Measurements from ENCODE around the gene CSNK1G2.
A peak's percentile ranks its signal among the peaks of the same experiment; 100 is the strongest.

CSNK1G2 gene

DNA sequence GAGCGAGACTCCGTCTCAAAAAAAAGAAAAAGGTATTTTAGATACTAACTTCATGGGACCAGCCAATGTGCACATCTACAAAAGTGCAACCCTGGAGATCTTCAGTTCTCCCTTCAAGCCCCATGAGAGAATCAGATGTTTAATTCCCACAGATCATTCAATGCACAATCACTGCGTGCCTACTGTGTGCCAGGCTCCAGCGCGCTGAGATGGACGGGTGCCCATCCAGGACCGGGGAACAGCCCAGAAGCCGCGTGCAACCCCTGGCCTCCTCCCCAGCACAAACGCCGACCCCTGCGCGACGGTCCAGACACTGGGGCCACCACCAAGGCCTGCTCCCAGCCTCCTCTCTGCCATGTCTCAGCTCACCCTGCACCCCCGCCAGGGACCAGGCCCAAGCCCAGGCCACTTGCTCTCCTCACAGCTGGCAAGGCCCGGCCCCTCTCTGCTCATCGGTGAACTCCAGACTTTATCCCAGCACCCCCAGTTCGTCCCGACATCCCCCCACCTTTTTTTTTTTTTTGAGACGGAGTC lies 69.2 kb downstream of the CSNK1G2 start:
- H3K79me1 ChIP-seq (ENCODE audit: low read length) = peaks cover 2% of the 10 kb centered on the region
- no peaks in the 10 kb centered on the region for H3K27me3 ChIP-seq (ENCODE audit: insufficient read depth, low read length, poor library complexity)
- no peak overlapping the region for H2AK5ac ChIP-seq (ENCODE audit: low read length)
- no CpG with 5 or more reads among the region's 20 CpGs for WGBS (ENCODE audit: extremely low coverage, insufficient coverage, low lambda C conversion rate)
- no peaks in the 10 kb centered on the region for H3K4me1 ChIP-seq (ENCODE audit: control insufficient read depth, low read depth, low read length)
- no peak overlapping the region for H2BK120ac ChIP-seq (ENCODE audit: low read depth, low read length)
- H3K36me3 ChIP-seq (ENCODE audit: control insufficient read depth, insufficient read depth, low read length) = no peaks in the 10 kb centered on the region
- no peak overlapping the region for H3K4me3 ChIP-seq (ENCODE audit: low read length)
- H3K27ac ChIP-seq (ENCODE audit: low read depth, low read length) = no peak overlapping the region
- no peak overlapping the region for H3K18ac ChIP-seq (ENCODE audit: low read length)
- no peak overlapping the region for H2BK5ac ChIP-seq (ENCODE audit: low read length)
- H3K79me2 ChIP-seq (ENCODE audit: control insufficient read depth, insufficient read depth, low read length) = no peaks in the 10 kb centered on the region
- no peak overlapping the region for H3K56ac ChIP-seq (ENCODE audit: low read length)
- no peak overlapping the region for H3K9ac ChIP-seq (ENCODE audit: low read length)
- no peak overlapping the region for H2BK15ac ChIP-seq (replicated peaks; ENCODE audit: low read depth)
- no peak overlapping the region for H3K4ac ChIP-seq (ENCODE audit: low read depth, low read length)
- H3K23ac ChIP-seq (ENCODE audit: low read length) = no peak overlapping the region
- H3K4me2 ChIP-seq (ENCODE audit: low read length) = no peak overlapping the region
- no peak overlapping the region for H4K5ac ChIP-seq (ENCODE audit: low read length)
- DNase-seq = no peak
- no peak overlapping the region for H4K8ac ChIP-seq (ENCODE audit: low read depth, low read length)

DNA sequence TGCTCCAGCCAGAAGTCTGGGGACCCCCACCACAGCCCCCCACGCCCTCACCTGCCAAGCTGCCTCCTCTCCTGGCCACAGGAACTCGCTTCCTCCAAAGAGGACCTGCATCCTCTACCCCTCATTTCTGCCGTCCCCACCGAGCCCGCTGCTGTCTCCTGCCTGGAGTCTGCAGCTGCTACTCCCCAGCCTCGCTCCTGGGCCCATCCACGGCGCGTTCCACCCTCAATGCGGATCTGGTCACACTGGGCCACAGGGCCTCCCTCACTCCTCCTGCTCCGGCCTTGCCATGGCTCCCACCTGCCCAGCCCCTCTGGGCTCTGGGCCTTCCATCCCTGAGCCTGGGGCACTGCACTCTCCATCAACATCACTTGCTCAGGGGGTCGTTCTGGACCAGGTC lies 70.2 kb downstream of the CSNK1G2 start:
- DNase-seq = no peak
- no peak overlapping the region for H3K18ac ChIP-seq (ENCODE audit: low read length)
- no peak overlapping the region for H3K27ac ChIP-seq (ENCODE audit: low read depth, low read length)
- no peaks in the 10 kb centered on the region for H3K27me3 ChIP-seq (ENCODE audit: insufficient read depth, low read length, poor library complexity)
- H3K23ac ChIP-seq (ENCODE audit: low read length) = no peak overlapping the region
- no peak overlapping the region for H3K4me2 ChIP-seq (ENCODE audit: low read length)
- H3K79me1 ChIP-seq (ENCODE audit: low read length) = peaks cover 2% of the 10 kb centered on the region
- H3K4me1 ChIP-seq (ENCODE audit: control insufficient read depth, low read depth, low read length) = no peaks in the 10 kb centered on the region
- H4K5ac ChIP-seq (ENCODE audit: low read length) = no peak overlapping the region
- no CpG with 5 or more reads among the region's 12 CpGs for WGBS (ENCODE audit: extremely low coverage, insufficient coverage, low lambda C conversion rate)
- H4K8ac ChIP-seq (ENCODE audit: low read depth, low read length) = no peak overlapping the region
- H3K36me3 ChIP-seq (ENCODE audit: control insufficient read depth, insufficient read depth, low read length) = no peaks in the 10 kb centered on the region
- H3K9ac ChIP-seq (ENCODE audit: low read length) = no peak overlapping the region
- no peak overlapping the region for H2AK5ac ChIP-seq (ENCODE audit: low read length)
- H3K79me2 ChIP-seq (ENCODE audit: control insufficient read depth, insufficient read depth, low read length) = no peaks in the 10 kb centered on the region
- no peak overlapping the region for H3K4ac ChIP-seq (ENCODE audit: low read depth, low read length)
- no peak overlapping the region for H2BK120ac ChIP-seq (ENCODE audit: low read depth, low read length)
- H2BK5ac ChIP-seq (ENCODE audit: low read length) = no peak overlapping the region
- H2BK15ac ChIP-seq (replicated peaks; ENCODE audit: low read depth) = no peak overlapping the region
- no peak overlapping the region for H3K4me3 ChIP-seq (ENCODE audit: low read length)
- no peak overlapping the region for H3K56ac ChIP-seq (ENCODE audit: low read length)

DNA sequence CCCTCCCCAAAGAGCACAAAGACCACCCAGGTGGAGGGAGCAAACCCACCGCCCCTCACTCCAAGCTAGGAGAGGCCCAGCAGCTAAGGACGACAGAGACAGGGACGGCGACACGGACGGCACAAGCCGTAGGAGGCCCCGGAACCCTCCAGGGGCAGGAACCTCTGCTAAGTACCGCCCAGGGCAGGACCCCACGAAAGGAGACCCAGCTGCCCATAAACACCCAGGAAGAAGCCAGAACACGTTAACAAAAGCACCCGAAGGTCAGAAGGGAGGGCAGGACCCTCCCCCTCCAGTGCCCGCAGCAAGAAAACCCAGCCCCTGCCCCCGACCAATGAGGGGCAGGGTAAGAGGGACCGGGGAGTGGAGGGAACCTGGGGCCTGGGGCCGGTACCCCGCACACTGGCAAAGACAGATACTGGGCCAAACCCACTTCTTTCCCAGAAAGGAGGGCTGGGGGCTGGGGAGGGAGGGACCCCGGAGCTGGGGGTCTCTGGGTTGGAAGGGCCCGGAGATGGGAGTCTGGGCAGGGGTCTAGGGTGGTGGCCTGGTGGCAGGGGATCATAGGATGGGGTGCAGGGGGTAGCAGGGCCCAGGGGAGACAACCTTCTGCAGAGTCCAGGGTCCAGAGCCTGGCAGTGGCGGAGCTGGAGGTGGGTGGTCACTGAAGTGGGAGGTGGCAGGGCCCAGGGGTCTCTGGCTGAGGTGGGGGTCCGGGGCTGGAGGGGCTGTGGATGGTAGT lies 72.1 kb downstream of the CSNK1G2 start:
- WGBS (ENCODE audit: extremely low coverage, insufficient coverage, low lambda C conversion rate) = no CpG with 5 or more reads among the region's 21 CpGs
- no peak overlapping the region for H2AK5ac ChIP-seq (ENCODE audit: low read length)
- no peak overlapping the region for H4K5ac ChIP-seq (ENCODE audit: low read length)
- no peak overlapping the region for H3K4me3 ChIP-seq (ENCODE audit: low read length)
- H4K8ac ChIP-seq (ENCODE audit: low read depth, low read length) = no peak overlapping the region
- H3K18ac ChIP-seq (ENCODE audit: low read length) = no peak overlapping the region
- H3K4me2 ChIP-seq (ENCODE audit: low read length) = no peak overlapping the region
- H3K4me1 ChIP-seq (ENCODE audit: control insufficient read depth, low read depth, low read length) = no peaks in the 10 kb centered on the region
- H2BK120ac ChIP-seq (ENCODE audit: low read depth, low read length) = no peak overlapping the region
- H3K23ac ChIP-seq (ENCODE audit: low read length) = no peak overlapping the region
- no peaks in the 10 kb centered on the region for H3K36me3 ChIP-seq (ENCODE audit: control insufficient read depth, insufficient read depth, low read length)
- no peaks in the 10 kb centered on the region for H3K27me3 ChIP-seq (ENCODE audit: insufficient read depth, low read length, poor library complexity)
- no peak overlapping the region for H2BK15ac ChIP-seq (replicated peaks; ENCODE audit: low read depth)
- no peak for DNase-seq
- H3K56ac ChIP-seq (ENCODE audit: low read length) = no peak overlapping the region
- H3K27ac ChIP-seq (ENCODE audit: low read depth, low read length) = no peak overlapping the region
- H3K79me2 ChIP-seq (ENCODE audit: control insufficient read depth, insufficient read depth, low read length) = no peaks in the 10 kb centered on the region
- no peak overlapping the region for H2BK5ac ChIP-seq (ENCODE audit: low read length)
- H3K79me1 ChIP-seq (ENCODE audit: low read length) = peaks cover 2% of the 10 kb centered on the region
- no peak overlapping the region for H3K4ac ChIP-seq (ENCODE audit: low read depth, low read length)
- no peak overlapping the region for H3K9ac ChIP-seq (ENCODE audit: low read length)

DNA sequence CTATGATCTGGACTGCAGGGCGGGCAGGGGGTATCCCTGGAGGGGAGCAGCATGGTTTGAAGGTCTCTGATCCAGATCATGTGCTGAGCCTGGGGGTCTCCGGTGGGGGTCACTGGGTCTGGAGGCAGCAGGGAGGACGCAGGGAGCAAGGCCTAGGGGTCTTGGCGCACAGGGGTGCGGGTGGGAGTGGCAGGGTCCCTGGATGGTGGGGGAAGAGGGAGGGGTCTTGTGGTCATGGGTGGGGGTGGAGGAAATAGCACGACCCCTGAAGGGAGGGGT lies 72.7 kb downstream of the CSNK1G2 start:
- H4K8ac ChIP-seq (ENCODE audit: low read depth, low read length) = no peak overlapping the region
- H3K79me1 ChIP-seq (ENCODE audit: low read length) = peaks cover 2% of the 10 kb centered on the region
- H2BK120ac ChIP-seq (ENCODE audit: low read depth, low read length) = no peak overlapping the region
- no CpG with 5 or more reads among the region's 6 CpGs for WGBS (ENCODE audit: extremely low coverage, insufficient coverage, low lambda C conversion rate)
- H3K79me2 ChIP-seq (ENCODE audit: control insufficient read depth, insufficient read depth, low read length) = no peaks in the 10 kb centered on the region
- no peak overlapping the region for H3K4me3 ChIP-seq (ENCODE audit: low read length)
- H3K4me2 ChIP-seq (ENCODE audit: low read length) = no peak overlapping the region
- no peak overlapping the region for H3K4ac ChIP-seq (ENCODE audit: low read depth, low read length)
- no peak overlapping the region for H2AK5ac ChIP-seq (ENCODE audit: low read length)
- H3K4me1 ChIP-seq (ENCODE audit: control insufficient read depth, low read depth, low read length) = no peaks in the 10 kb centered on the region
- H3K27ac ChIP-seq (ENCODE audit: low read depth, low read length) = no peak overlapping the region
- H3K36me3 ChIP-seq (ENCODE audit: control insufficient read depth, insufficient read depth, low read length) = no peaks in the 10 kb centered on the region
- H3K23ac ChIP-seq (ENCODE audit: low read length) = no peak overlapping the region
- H4K5ac ChIP-seq (ENCODE audit: low read length) = no peak overlapping the region
- no peak overlapping the region for H2BK5ac ChIP-seq (ENCODE audit: low read length)
- H3K9ac ChIP-seq (ENCODE audit: low read length) = no peak overlapping the region
- no peak overlapping the region for H2BK15ac ChIP-seq (replicated peaks; ENCODE audit: low read depth)
- H3K56ac ChIP-seq (ENCODE audit: low read length) = no peak overlapping the region
- H3K27me3 ChIP-seq (ENCODE audit: insufficient read depth, low read length, poor library complexity) = no peaks in the 10 kb centered on the region
- no peak overlapping the region for H3K18ac ChIP-seq (ENCODE audit: low read length)
- DNase-seq = no peak

- Histone ChIP-seq H4K5ac (ENCODE audit: low read length) (no peak overlapping the region), H3K27me3 (ENCODE audit: insufficient read depth, low read length, poor library complexity) (no peaks in the 10 kb centered on the region), H3K79me1 (ENCODE audit: low read length) (peaks cover 2% of the 10 kb centered on the region), H2BK5ac (ENCODE audit: low read length) (no peak overlapping the region), H4K8ac (ENCODE audit: low read depth, low read length) (no peak overlapping the region), H3K79me2 (ENCODE audit: control insufficient read depth, insufficient read depth, low read length) (no peaks in the 10 kb centered on the region), H3K27ac (ENCODE audit: low read depth, low read length) (no peak overlapping the region), H2BK15ac (replicated peaks; ENCODE audit: low read depth) (no peak overlapping the region), H2AK5ac (ENCODE audit: low read length) (no peak overlapping the region), H3K4me1 (ENCODE audit: control insufficient read depth, low read depth, low read length) (no peaks in the 10 kb centered on the region), H3K4ac (ENCODE audit: low read depth, low read length) (no peak overlapping the region), H3K9ac (ENCODE audit: low read length) (no peak overlapping the region), H3K4me3 (ENCODE audit: low read length) (no peak overlapping the region), H3K23ac (ENCODE audit: low read length) (no peak overlapping the region), H3K4me2 (ENCODE audit: low read length) (no peak overlapping the region), H3K36me3 (ENCODE audit: control insufficient read depth, insufficient read depth, low read length) (no peaks in the 10 kb centered on the region), H3K18ac (ENCODE audit: low read length) (no peak overlapping the region), H2BK120ac (ENCODE audit: low read depth, low read length) (no peak overlapping the region), H3K56ac (ENCODE audit: low read length) (peak overlapping the region; percentile 90)
- no peak for DNase-seq
- no CpG with 5 or more reads among the region's 5 CpGs for WGBS (ENCODE audit: extremely low coverage, insufficient coverage, low lambda C conversion rate)
These were observed 73.2 kb downstream of the CSNK1G2 start for GRCh38 chr19:2014131-2014571.
